Stimulated activated CD8-positive, alpha-beta memory T cell treated with anti-CD3 and anti-CD28 coated beads, Interleukin-15, amount 100 ng/mL, for 48 hours (primary cell): ENCODE results near the gene ZNF454.

Experiments
- DNase-seq, 2 donors: peaks; one replicate each; pipeline ENCODE4 v3.0.0-alpha.2; 2020; ENCODE audit warnings: low read depth in 2 of 2

ZNF454 gene

DNA sequence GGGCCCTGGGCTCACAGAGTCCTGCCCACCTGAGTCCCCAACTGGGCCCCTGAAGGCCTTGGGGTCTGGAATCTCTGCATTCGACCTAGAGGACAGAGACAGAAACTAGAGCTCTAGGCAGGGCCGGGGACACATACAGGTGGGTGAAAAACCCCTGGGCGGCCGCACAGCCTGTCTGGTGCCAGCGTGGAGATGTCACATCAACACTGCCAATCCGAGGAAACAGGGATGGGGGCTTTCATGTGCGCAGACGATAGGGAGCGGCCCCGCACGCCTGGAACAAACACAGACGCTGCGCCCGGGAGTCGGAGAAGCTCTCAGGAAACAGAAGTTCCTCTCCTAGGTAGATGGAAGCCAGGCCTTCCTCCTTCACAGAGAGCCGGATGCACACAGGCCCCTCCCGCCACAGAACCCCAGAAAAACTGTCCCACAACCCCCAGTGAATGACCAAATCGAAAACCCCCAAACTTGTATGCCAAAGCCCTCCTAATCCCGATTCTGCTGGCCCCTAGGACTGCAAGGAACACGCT is 52.3 kb downstream of the ZNF454 start:
- DNase-seq: no peak

- DNase-seq: no peak
Observed at GRCh38 chr5:178993955-178994579, 53.1 kb downstream of the ZNF454 start.

GRCh38 chr5:178994580-178995340 is 53.8 kb downstream of the ZNF454 start, which contains the start of gene GRM6:
Gene GRM6 (minus strand): TSS chr5:178995320. CDS start chr5:178994944, 376 bp downstream.
- DNase-seq: no peak

GRCh38 chr5:178995341-178995690 is 54.3 kb downstream of the ZNF454 start:
- no peak for DNase-seq

GRCh38 chr5:178996156-178996555 is 55.2 kb downstream of the ZNF454 start:
- DNase-seq: no peak

DNA sequence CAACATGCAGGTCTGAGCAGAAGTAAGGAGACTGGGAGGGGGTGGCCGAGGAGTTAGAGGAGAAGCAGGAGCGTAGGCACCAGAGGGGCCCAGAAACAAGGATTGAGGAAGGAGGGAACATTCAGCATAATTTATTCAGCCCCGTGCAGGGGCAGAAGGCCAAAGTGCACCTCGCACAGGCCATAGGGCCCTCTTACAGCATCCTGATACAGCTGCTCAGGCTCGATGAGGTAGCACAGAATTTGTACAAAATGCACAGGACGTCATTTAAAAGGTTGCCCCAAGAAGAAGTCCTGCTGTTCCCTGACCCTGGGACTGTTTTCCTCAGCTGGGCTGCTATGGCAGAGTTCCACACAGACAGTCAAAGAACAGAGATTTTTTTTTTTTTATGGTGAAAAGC is 56.2 kb downstream of the ZNF454 start:
- DNase-seq: no peak

GRCh38 chr5:178998441-178998840 is 57.4 kb downstream of the ZNF454 start:
- no peak for DNase-seq

- DNase-seq: no peak
Observed at GRCh38 chr5:179006564-179006963, 65.6 kb downstream of the ZNF454 start.

- no peak for DNase-seq
Observed at GRCh38 chr5:179008667-179009066, 67.7 kb downstream of the ZNF454 start.
